Fibroblast of villous mesenchyme (primary cell): ENCODE data around the gene UGT1A1. TPM values are rescaled to one million over a fixed set of nuclear protein-coding genes. Genes with fewer than 3 reads are reported as not detected.

Source experiments
- DNase-seq: peaks from one replicate; pipeline ENCODE4 v3.0.0-alpha.2; 2010; ENCODE audit warnings: low read depth
- H3K4me3 ChIP-seq: 2 replicates; pipeline ENCODE4 v1.5.1; 2011; ENCODE audit warnings: low read depth, mild to moderate bottlenecking, low read length
- total RNA-seq: library from RNA; depleted of rRNA; stranded (reverse); fragments of >200 nt; gene quantifications from 2 replicates; pipeline ENCODE4 v1.2.3, GENCODE V29; 2012
- TF ChIP-seq, protein P1 (sequence below): IDR thresholded peaks from 2 replicates; pipeline ENCODE4 v1.5.1; 2012; ENCODE audit warnings: low read depth, mild to moderate bottlenecking, low read length; ENCODE audit not compliant: insufficient read depth

Gene UGT1A1
- total RNA-seq, 1 donor = not detected

DNA sequence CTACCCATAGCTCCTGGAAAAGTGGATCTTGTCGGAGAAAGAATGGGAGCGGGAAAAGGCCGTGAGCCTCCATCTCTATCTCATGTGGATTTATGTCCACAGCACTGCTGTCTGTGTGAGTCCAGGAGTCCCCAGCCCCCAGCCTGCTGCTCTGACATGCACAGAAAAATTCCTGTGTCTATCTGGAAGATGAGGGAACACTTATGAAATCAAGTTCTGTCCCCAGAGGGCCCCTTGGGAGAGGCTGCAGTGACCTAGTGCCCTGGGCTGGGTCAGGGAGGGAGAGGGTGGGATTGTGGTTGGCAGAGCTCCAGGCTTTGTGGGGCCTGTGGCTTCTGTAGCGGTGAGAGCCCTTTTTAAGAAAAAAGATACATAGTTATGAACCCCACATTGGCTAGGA, 56.7 kb downstream of the UGT1A1 start:
- DNase-seq = no peak

DNA sequence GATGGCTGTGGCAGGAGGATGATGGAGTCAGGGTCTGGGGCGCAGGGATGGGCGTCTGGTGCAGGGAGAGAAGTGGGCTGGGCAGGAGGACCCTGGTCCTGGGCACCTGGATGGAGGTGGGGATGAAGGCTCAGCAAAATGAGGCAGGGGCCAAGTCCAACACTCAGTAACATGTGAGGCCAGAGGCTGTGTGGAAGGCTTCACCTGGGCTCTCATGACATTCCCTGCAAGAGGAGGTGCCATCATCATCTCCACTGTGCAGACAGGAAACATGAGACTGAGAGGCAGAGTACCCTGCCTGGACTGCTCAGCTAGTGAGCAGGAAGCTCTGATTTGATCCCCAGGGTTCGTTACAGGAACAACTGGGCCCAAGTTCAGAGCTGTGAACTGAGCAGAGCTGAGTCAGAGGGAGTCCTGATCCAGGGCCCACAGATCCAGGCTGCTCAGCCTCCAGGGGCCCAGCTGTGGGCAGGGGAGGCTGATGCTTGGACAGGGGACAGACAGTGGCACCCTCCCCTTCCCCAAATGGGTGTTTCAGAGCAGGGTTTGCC, 57.4 kb downstream of the UGT1A1 start:
- no peak overlapping the region for H3K4me3 ChIP-seq
- TF ChIP-seq, protein P1, sequence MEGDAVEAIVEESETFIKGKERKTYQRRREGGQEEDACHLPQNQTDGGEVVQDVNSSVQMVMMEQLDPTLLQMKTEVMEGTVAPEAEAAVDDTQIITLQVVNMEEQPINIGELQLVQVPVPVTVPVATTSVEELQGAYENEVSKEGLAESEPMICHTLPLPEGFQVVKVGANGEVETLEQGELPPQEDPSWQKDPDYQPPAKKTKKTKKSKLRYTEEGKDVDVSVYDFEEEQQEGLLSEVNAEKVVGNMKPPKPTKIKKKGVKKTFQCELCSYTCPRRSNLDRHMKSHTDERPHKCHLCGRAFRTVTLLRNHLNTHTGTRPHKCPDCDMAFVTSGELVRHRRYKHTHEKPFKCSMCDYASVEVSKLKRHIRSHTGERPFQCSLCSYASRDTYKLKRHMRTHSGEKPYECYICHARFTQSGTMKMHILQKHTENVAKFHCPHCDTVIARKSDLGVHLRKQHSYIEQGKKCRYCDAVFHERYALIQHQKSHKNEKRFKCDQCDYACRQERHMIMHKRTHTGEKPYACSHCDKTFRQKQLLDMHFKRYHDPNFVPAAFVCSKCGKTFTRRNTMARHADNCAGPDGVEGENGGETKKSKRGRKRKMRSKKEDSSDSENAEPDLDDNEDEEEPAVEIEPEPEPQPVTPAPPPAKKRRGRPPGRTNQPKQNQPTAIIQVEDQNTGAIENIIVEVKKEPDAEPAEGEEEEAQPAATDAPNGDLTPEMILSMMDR = no peak
- no peak for DNase-seq

More for the DNA sequence above, 56.7 kb downstream of the UGT1A1 start:
- H3K4me3 ChIP-seq = no peak overlapping the region
- TF ChIP-seq, protein P1 = no peak

DNA sequence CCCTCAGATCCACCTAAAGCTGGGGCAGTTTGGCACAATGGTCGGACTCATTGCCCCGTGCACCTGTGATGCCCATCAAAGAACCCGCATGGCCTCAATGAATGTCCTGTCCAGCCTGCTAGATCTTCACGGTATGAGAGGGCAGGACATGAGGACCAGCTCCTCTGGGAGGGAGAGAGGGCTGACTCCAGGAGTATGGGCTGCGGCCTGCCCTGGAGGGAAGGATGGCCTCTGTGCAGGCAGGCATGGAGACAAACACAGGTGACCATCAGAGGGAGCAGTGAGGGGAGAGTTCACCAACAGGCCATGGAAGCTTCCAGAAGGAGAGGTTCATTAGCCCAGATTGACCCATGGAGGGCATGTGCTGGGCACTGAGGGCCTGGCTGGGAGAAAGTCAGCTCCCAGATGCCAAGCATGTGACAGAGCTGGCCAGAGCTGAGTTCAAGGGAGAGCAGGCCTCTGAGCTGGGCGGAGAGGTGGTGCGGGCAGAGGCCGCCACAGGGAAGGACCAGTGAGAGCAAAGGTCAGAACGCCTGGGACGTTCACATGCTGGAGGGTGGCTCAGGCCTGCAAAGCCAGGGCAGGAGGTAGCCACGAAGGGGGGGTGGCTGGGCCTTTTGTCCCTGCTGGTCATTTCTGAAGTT, 58.0 kb downstream of the UGT1A1 start:
- no peak overlapping the region for H3K4me3 ChIP-seq
- DNase-seq = no peak
- TF ChIP-seq, protein P1 = no peak

DNA sequence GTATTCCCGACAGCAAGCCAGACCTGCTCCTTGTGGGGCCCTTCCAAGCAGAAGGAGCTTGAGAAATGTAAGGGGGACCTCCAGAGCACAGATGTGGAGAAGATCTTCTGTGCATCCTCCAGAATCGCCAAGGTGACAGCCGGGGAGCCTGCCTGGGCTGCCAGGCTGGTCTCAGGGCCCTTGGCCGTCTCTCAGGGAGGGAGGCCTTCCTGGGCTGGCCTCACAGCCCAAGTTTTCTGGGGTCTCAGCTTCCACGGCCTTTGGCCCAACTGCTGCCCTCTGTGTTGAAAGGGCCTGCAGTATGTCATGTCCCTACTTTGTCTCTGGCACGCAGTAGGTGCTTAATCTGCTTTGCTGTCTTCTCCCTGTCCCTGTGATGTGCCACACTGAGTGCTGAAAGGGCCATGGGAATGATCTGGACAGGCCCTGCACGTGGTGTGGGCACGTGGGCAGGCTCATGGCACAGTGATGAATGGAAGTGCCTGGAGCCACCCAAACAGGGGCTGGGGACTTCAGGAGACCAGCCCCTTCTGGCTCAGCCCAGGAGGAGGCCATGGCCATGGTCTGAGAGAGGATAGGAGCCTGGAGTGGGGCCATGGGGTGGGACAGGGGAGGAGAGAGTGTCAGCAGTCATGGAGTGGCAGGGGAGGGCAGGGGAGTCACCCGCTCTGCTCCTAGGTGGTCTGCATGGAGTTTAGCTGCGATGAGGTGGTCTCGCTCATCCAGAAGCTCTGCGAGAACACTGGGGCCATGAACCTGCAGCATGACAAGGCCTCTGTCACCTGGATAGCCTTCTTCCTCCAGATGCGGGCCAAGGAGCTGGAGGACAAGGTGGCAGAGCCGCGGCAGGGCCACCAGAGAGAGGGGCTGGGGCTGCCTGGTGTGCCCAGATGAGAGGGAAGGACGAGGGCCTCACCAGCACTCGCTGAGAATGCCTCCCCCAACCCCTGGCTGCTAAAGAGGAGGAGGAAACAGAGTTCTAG, 58.9 kb downstream of the UGT1A1 start:
- TF ChIP-seq, protein P1 = no peak
- H3K4me3 ChIP-seq = no peak overlapping the region
- no peak for DNase-seq

DNA sequence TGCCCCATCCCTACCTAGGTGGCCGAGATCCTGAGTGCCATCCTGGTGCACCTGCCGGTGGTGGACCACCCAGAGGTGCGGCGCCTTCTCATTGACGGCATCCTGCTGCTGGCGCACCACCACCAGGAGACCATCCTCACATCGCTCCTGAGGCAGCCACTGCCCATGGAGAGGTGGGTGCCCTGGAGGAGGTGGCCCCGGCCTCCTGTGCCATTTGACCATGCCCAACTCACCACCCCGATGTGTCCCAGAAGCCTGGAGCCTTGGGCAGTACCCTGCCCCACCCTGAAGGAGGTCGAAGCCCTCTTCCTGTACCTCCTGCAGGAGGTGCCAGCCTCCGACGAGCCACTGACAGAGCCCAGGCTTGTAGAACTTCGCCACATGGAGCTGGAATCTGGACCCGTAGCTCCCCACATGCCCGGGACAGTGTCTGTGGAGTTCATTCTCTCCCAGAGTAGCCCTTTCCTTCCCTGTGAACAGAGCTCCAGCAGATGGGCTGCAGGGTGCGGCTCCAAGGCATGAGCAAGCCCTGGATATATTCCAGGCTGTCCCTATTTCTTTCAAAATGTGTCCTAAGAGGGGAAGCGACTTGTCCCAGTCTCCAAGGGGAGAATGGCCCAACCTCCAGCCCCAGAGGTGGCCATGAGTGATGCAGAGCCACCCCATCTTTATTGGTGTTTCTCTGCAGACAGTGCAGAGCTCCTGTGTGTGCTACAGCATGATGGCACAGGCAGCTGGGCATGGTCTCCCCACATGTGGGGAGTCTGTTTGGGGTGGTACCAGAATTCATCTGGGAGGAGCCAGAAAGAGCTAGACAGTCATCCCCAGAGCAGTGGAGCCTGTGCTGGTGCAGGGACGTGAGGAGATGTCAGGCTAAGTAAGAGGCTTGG, 60.1 kb downstream of the UGT1A1 start:
- DNase-seq = no peak
- TF ChIP-seq, protein P1 = no peak

DNA sequence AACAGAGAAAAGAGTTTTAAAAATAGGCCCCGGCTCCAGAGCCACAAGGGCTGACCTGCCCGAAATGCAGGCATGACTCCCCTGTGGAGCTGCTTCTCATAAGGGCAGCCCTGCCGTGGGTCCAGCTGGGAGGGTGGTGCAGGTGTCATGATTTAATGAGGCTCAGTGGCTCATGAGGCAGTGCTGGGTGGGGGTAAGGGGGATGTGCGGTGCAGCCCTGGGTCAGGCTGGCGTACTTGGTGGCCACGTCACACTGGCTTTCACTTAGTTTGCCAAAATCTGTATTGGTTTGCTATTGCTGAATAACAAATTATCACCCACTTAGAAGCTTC, 60.7 kb downstream of the UGT1A1 start:
- TF ChIP-seq, protein P1 = no peak
- no peak overlapping the region for H3K4me3 ChIP-seq
- no peak for DNase-seq

More for the DNA sequence above, 60.1 kb downstream of the UGT1A1 start:
- no peak overlapping the region for H3K4me3 ChIP-seq
